Endothelial cell (in vitro differentiated cells): ENCODE results near the gene GRIP1. TPM values are rescaled to one million over a fixed set of nuclear protein-coding genes. Genes with fewer than 3 reads are reported as not detected.

ENCODE experiments used
- DNase-seq: peaks from one replicate; pipeline ENCODE4 v3.0.0; 2021; ENCODE audit warnings: low spot score
- H3K27ac Mint-ChIP-seq: one replicate; pipeline ENCODE4 v1.8.0; 2021; ENCODE audit warnings: mixed read lengths, inconsistent platforms; ENCODE audit not compliant: unreplicated experiment
- H3K27me3 Mint-ChIP-seq: one replicate; pipeline ENCODE4 v1.8.0; 2021; ENCODE audit warnings: mild to moderate bottlenecking, moderate library complexity, mixed read lengths, inconsistent platforms; ENCODE audit not compliant: unreplicated experiment
- H3K36me3 Mint-ChIP-seq: one replicate; pipeline ENCODE4 v1.8.0; 2021; ENCODE audit warnings: mild to moderate bottlenecking, low read depth, mixed read lengths, inconsistent platforms; ENCODE audit not compliant: unreplicated experiment
- H3K4me1 Mint-ChIP-seq: one replicate; pipeline ENCODE4 v1.8.0; 2021; ENCODE audit warnings: mild to moderate bottlenecking, mixed read lengths, inconsistent platforms; ENCODE audit not compliant: unreplicated experiment
- H3K4me3 Mint-ChIP-seq: one replicate; pipeline ENCODE4 v1.8.0; 2021; ENCODE audit warnings: mild to moderate bottlenecking, mixed read lengths, inconsistent platforms; ENCODE audit not compliant: unreplicated experiment
- H3K9me3 Mint-ChIP-seq: one replicate; pipeline ENCODE4 v1.8.0; 2021; ENCODE audit warnings: mixed read lengths, inconsistent platforms; ENCODE audit not compliant: unreplicated experiment
- CTCF ChIP-seq: fragments of 200-600 bp; sonication (generic); IDR thresholded peaks from one replicate; pipeline ENCODE4 v1.5.0; 2021; ENCODE audit warnings: antibody characterized with exemption; ENCODE audit not compliant: unreplicated experiment
- total RNA-seq: library from RNA; stranded (reverse); fragmentation: NEBNext Ultra II Directional; extraction: Animal tissue kit (Norgen Biotek cat#: 25700); gene quantifications from one replicate; pipeline ENCODE4 v1.2.1, GENCODE V29; 2021; ENCODE audit not compliant: unreplicated experiment

GRIP1 gene
- total RNA-seq, 1 donor from 2014 or later, result 36.2 TPM

- Mint-ChIP-seq H3K4me1 (peaks cover 2% of the 10 kb centered on the region), H3K27me3 (peaks cover 2% of the 10 kb centered on the region), H3K27ac (no peak overlapping the region), H3K9me3 (no peaks in the 10 kb centered on the region), H3K4me3 (no peak overlapping the region), H3K36me3 (peaks cover 22% of the 10 kb centered on the region)
- no peak for TF ChIP-seq CTCF
- no peak for DNase-seq
Observed at GRCh38 chr12:66340131-66340530, 338.7 kb downstream of the GRIP1 start.

- no peak overlapping the region for H3K4me3 Mint-ChIP-seq
- H3K27ac Mint-ChIP-seq, result no peak overlapping the region
- H3K27me3 Mint-ChIP-seq, result no peaks in the 10 kb centered on the region
- no peaks in the 10 kb centered on the region for H3K9me3 Mint-ChIP-seq
- no peaks in the 10 kb centered on the region for H3K4me1 Mint-ChIP-seq
- DNase-seq, result no peak
- TF ChIP-seq CTCF, result no peak
- H3K36me3 Mint-ChIP-seq, result peaks cover 22% of the 10 kb centered on the region
Observed at GRCh38 chr12:66337381-66338010, 341.4 kb downstream of the GRIP1 start.

DNA sequence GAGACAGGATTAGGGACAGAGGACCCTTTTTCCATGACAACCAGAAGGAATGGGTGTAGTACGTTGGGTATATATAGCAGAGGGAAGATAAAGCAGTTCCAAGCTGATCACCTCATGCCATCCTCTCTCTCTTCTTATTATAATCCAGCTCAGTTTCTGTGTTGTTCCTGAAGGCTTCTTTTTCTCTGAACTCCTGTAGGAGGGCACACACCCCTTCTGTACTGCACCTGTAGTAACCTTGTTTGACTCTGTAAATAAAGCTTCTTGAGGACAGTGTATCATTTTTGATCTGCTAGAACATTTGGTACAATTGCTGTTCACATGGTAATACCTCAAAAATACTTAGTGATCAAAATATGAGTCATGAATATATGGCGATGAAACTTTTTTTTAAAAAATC is 343.1 kb downstream of the GRIP1 start:
- no peak for TF ChIP-seq CTCF
- H3K4me1 Mint-ChIP-seq, result no peaks in the 10 kb centered on the region
- H3K9me3 Mint-ChIP-seq, result no peaks in the 10 kb centered on the region
- H3K4me3 Mint-ChIP-seq, result no peak overlapping the region
- peaks cover 12% of the 10 kb centered on the region for H3K36me3 Mint-ChIP-seq
- peaks cover 2% of the 10 kb centered on the region for H3K27me3 Mint-ChIP-seq
- no peak for DNase-seq
- H3K27ac Mint-ChIP-seq, result no peak overlapping the region

DNA sequence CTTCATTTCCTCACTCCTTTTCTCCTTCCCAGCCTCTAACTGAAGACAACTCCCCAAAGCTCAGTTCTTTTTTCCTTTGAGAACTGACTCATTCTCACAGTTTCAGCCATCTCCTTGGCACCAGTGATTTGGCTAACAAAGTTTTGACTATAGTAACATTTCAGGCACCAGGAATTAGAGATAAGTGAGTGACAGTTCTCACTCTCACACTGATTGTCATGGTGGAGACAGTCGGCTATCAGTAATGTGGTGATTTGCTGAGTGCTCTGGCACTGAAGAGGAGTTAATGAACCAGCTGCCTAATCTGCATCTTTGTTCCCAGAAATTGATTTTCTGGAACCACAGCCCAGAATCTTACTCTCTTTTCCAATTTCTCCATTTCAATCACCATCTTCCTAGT is 347.1 kb downstream of the GRIP1 start:
- Mint-ChIP-seq H3K9me3 (no peaks in the 10 kb centered on the region), H3K27ac (no peak overlapping the region), H3K4me1 (peaks cover 5% of the 10 kb centered on the region), H3K4me3 (no peak overlapping the region), H3K36me3 (no peaks in the 10 kb centered on the region), H3K27me3 (peaks cover 2% of the 10 kb centered on the region)
- no peak for DNase-seq
- no peak for TF ChIP-seq CTCF

GRCh38 chr12:66331016-66331415 is 347.9 kb downstream of the GRIP1 start:
- H3K27ac Mint-ChIP-seq, result no peak overlapping the region
- H3K27me3 Mint-ChIP-seq, result peaks cover 2% of the 10 kb centered on the region
- peaks cover 5% of the 10 kb centered on the region for H3K4me1 Mint-ChIP-seq
- H3K9me3 Mint-ChIP-seq, result no peaks in the 10 kb centered on the region
- no peak for DNase-seq
- H3K36me3 Mint-ChIP-seq, result no peaks in the 10 kb centered on the region
- no peak for TF ChIP-seq CTCF
- no peak overlapping the region for H3K4me3 Mint-ChIP-seq
